H9 (cell line): ENCODE data around the gene IL6ST. TPM values are rescaled to one million over a fixed set of nuclear protein-coding genes. Genes with fewer than 3 reads are reported as not detected.

Experiments
- DNase-seq: peaks from one replicate; pipeline ENCODE4 v3.0.0-alpha.2; 2017
- H2AFZ ChIP-seq: one replicate; pipeline ENCODE4 v1.6.1; 2013; ENCODE audit warnings: mild to moderate bottlenecking, low read length, control low read depth, moderate library complexity
- H2AK5ac ChIP-seq: 2 replicates; pipeline ENCODE4 v1.6.1; 2013; ENCODE audit warnings: low read length, control low read depth, mixed read lengths; ENCODE audit not compliant: insufficient read length
- H2BK120ac ChIP-seq: one replicate; pipeline ENCODE4 v1.6.1; 2013; ENCODE audit warnings: low read depth, mild to moderate bottlenecking, low read length, control low read depth, inconsistent platforms; ENCODE audit not compliant: poor library complexity, severe bottlenecking
- H2BK12ac ChIP-seq: 2 replicates; pipeline ENCODE4 v1.6.1; 2013; ENCODE audit warnings: low read length, control low read depth, mixed read lengths, low read depth; ENCODE audit not compliant: insufficient read length
- H2BK15ac ChIP-seq: 2 replicates; pipeline ENCODE4 v1.6.1; 2013; ENCODE audit warnings: low read depth, low read length, control low read depth
- H2BK20ac ChIP-seq: one replicate; pipeline ENCODE4 v1.6.1; 2013; ENCODE audit warnings: low read depth, mild to moderate bottlenecking, low read length, control low read depth, inconsistent platforms; ENCODE audit not compliant: poor library complexity, severe bottlenecking
- H2BK5ac ChIP-seq: 2 replicates; pipeline ENCODE4 v1.6.1; 2013; ENCODE audit warnings: low read length, control low read depth, mixed read lengths; ENCODE audit not compliant: insufficient read length
- H3K14ac ChIP-seq: 2 replicates; pipeline ENCODE4 v1.6.1; 2013; ENCODE audit warnings: low read length, control low read depth; ENCODE audit not compliant: insufficient read depth
- H3K18ac ChIP-seq: 2 replicates; pipeline ENCODE4 v1.6.1; 2013; ENCODE audit warnings: low read depth, mild to moderate bottlenecking, mixed read lengths, low read length, control low read depth; ENCODE audit not compliant: insufficient read length
- H3K23ac ChIP-seq: 2 replicates; pipeline ENCODE4 v1.6.1; 2013; ENCODE audit warnings: low read length, control low read depth, mixed read lengths, low read depth; ENCODE audit not compliant: insufficient read length
- H3K23me2 ChIP-seq: 2 replicates; pipeline ENCODE4 v1.6.1; 2013; ENCODE audit warnings: low read depth, mild to moderate bottlenecking, mixed read lengths, low read length, control low read depth; ENCODE audit not compliant: insufficient read length, poor library complexity, severe bottlenecking
- H3K27ac ChIP-seq: 2 replicates; pipeline ENCODE4 v1.5.1; 2013; ENCODE audit warnings: low read length, control low read depth, mixed read lengths, low read depth; ENCODE audit not compliant: insufficient read length
- H3K27me3 ChIP-seq: 2 replicates; pipeline ENCODE4 v1.6.1; 2013; ENCODE audit warnings: low read length, control low read depth, inconsistent platforms; ENCODE audit not compliant: insufficient read depth
- H3K4ac ChIP-seq: 2 replicates; pipeline ENCODE4 v1.6.1; 2013; ENCODE audit warnings: low read depth, mild to moderate bottlenecking, control low read depth, inconsistent platforms, low read length, moderate library complexity
- H3K4me1 ChIP-seq: 2 replicates; pipeline ENCODE4 v1.6.1; 2013; ENCODE audit warnings: low read length, control low read depth, inconsistent platforms; ENCODE audit not compliant: insufficient read depth
- H3K4me2 ChIP-seq: 2 replicates; pipeline ENCODE4 v1.6.1; 2013; ENCODE audit warnings: low read length, control low read depth, mixed read lengths; ENCODE audit not compliant: insufficient read length, insufficient read depth
- H3K56ac ChIP-seq: 2 replicates; pipeline ENCODE4 v1.6.1; 2013; ENCODE audit warnings: low read depth, mild to moderate bottlenecking, mixed read lengths, low read length, control low read depth; ENCODE audit not compliant: insufficient read length
- H3K79me1 ChIP-seq: 2 replicates; pipeline ENCODE4 v1.6.1; 2013; ENCODE audit warnings: low read depth, mild to moderate bottlenecking, moderate library complexity, low read length, control low read depth, inconsistent platforms; ENCODE audit not compliant: insufficient read depth, poor library complexity, severe bottlenecking
- H3K79me2 ChIP-seq: 2 replicates; pipeline ENCODE4 v1.6.1; 2013; ENCODE audit warnings: low read length, control low read depth, inconsistent platforms; ENCODE audit not compliant: insufficient read depth
- H3K9ac ChIP-seq: 2 replicates; pipeline ENCODE4 v1.6.1; 2013; ENCODE audit warnings: low read length, control low read depth, mixed read lengths; ENCODE audit not compliant: insufficient read length; ENCODE audit errors: extremely low read depth
- H3K9me3 ChIP-seq: one replicate; pipeline ENCODE4 v1.6.1; 2013; ENCODE audit warnings: low read depth, low read length, inconsistent platforms; ENCODE audit not compliant: control insufficient read depth
- H3T11ph ChIP-seq: one replicate; pipeline ENCODE4 v1.6.1; 2013; ENCODE audit warnings: mild to moderate bottlenecking, low read length, control low read depth, inconsistent platforms
- H4K20me1 ChIP-seq: one replicate; pipeline ENCODE4 v1.6.1; 2013; ENCODE audit not compliant: control insufficient read depth, insufficient read length, insufficient read depth
- H4K5ac ChIP-seq: 2 replicates; pipeline ENCODE4 v1.6.1; 2013; ENCODE audit warnings: low read depth, mild to moderate bottlenecking, mixed read lengths, low read length, control low read depth; ENCODE audit not compliant: insufficient read length
- H4K8ac ChIP-seq: replicated peaks from 2 replicates; pipeline ENCODE4 v1.6.1; 2013; ENCODE audit warnings: low read length, control low read depth, mixed read lengths, low read depth; ENCODE audit not compliant: insufficient read length
- H4K91ac ChIP-seq: 2 replicates; pipeline ENCODE4 v1.6.1; 2013; ENCODE audit warnings: low read depth, mild to moderate bottlenecking, moderate library complexity, mixed read lengths, low read length, control low read depth; ENCODE audit not compliant: insufficient read length
- H3K27ac Mint-ChIP-seq, 3 experiments: 2 replicates in 2 of 3; 3 replicates in 1 of 3; pipeline ENCODE4 v1.8.0; 2020 to 2021; ENCODE audit warnings: mixed read lengths in 3 of 3, mild to moderate bottlenecking in 1 of 3, moderate library complexity in 1 of 3
- H3K27me3 Mint-ChIP-seq: 2 replicates; pipeline ENCODE4 v1.8.0; 2021; ENCODE audit warnings: low read depth, mild to moderate bottlenecking, moderate library complexity, mixed read lengths
- H3K36me3 Mint-ChIP-seq, 3 experiments: 2 replicates in 2 of 3; 3 replicates in 1 of 3; pipeline ENCODE4 v1.8.0; 2020 to 2021; ENCODE audit warnings: low read depth in 3 of 3, mixed read lengths in 3 of 3; ENCODE audit not compliant: insufficient read depth in 1 of 3
- H3K4me1 Mint-ChIP-seq, 2 experiments: 2 replicates each; pipeline ENCODE4 v1.8.0; 2020; ENCODE audit warnings: mixed read lengths in 2 of 2
- H3K4me3 Mint-ChIP-seq, 2 experiments: 2 replicates in 1 of 2; 3 replicates in 1 of 2; pipeline ENCODE4 v1.8.0; 2020 to 2021; ENCODE audit warnings: mild to moderate bottlenecking in 2 of 2, mixed read lengths in 2 of 2, moderate library complexity in 1 of 2
- H3K9me3 Mint-ChIP-seq, 2 experiments: 2 replicates in 1 of 2; 3 replicates in 1 of 2; pipeline ENCODE4 v1.8.0; 2020; ENCODE audit warnings: mild to moderate bottlenecking in 2 of 2, mixed read lengths in 2 of 2, moderate library complexity in 1 of 2
- WGBS: extraction: QIAGEN DNeasy Blood & Tissue Kit; methylation state at CpG from one replicate; pipeline ENCODE4 v1.1.7; 2013; ENCODE audit warnings: missing lambda C conversion rate, low lambda C conversion rate, mixed read lengths; ENCODE audit not compliant: insufficient read length; ENCODE audit errors: extremely low coverage; 5-methylcytosine and 5-hydroxymethylcytosine counted together
- total RNA-seq: library from RNA; stranded (reverse); gene quantifications from 2 replicates; pipeline ENCODE4 v1.2.1, GENCODE V29; 2021
- TF ChIP-seq, protein P1 (sequence below): fragments of 200-600 bp; sonication (generic); conservative IDR thresholded peaks from 3 replicates; pipeline ENCODE4 v1.8.0; 2021; ENCODE audit warnings: antibody characterized with exemption, mild to moderate bottlenecking

The IL6ST gene
- total RNA-seq, 1 experiment from 2014 or later = 11.1 TPM

DNA sequence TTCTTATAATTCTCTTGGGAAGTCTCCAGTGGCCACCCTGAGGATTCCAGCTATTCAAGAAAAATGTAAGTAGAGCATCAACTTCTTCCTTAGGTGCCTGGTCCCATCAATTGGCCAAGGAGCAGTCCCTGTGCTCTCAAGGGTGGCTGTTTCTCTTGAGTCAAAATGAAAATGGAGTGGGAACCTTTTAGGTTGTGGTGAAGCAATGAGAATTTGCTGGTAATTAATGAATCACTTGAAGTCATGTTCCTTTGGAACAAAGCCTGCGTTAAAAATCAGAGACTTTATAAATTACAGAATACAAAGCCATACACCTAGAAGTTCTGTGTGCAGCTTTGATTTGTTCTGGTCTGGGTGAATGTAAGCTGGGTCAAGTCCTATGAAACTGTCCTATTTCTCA is 94.7 kb downstream of the IL6ST start:
- H3K4ac ChIP-seq = no peak overlapping the region
- no peak overlapping the region for H3K9ac ChIP-seq
- Mint-ChIP-seq H3K4me1 (no peaks in the 10 kb centered on the region; a peak in 1 of 4 replicates), H3K27ac (no peak overlapping the region), H3K4me3 (no peak overlapping the region), H3K27me3 (peaks cover 2% of the 10 kb centered on the region), H3K9me3 (no peaks in the 10 kb centered on the region), H3K36me3 (no peaks in the 10 kb centered on the region)
- H3K27ac ChIP-seq = no peak overlapping the region
- no peak overlapping the region for H2BK20ac ChIP-seq
- TF ChIP-seq, protein P1, sequence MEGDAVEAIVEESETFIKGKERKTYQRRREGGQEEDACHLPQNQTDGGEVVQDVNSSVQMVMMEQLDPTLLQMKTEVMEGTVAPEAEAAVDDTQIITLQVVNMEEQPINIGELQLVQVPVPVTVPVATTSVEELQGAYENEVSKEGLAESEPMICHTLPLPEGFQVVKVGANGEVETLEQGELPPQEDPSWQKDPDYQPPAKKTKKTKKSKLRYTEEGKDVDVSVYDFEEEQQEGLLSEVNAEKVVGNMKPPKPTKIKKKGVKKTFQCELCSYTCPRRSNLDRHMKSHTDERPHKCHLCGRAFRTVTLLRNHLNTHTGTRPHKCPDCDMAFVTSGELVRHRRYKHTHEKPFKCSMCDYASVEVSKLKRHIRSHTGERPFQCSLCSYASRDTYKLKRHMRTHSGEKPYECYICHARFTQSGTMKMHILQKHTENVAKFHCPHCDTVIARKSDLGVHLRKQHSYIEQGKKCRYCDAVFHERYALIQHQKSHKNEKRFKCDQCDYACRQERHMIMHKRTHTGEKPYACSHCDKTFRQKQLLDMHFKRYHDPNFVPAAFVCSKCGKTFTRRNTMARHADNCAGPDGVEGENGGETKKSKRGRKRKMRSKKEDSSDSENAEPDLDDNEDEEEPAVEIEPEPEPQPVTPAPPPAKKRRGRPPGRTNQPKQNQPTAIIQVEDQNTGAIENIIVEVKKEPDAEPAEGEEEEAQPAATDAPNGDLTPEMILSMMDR = no peak
- H2BK12ac ChIP-seq = no peak overlapping the region
- no peak overlapping the region for H3K4me2 ChIP-seq
- no CpG with 5 or more reads among the region's 1 CpG for WGBS
- H2BK15ac ChIP-seq = no peak overlapping the region
- DNase-seq = no peak
- no peaks in the 10 kb centered on the region for H4K20me1 ChIP-seq
- H3K27me3 ChIP-seq = no peaks in the 10 kb centered on the region
- H3K18ac ChIP-seq = no peak overlapping the region
- H2AK5ac ChIP-seq = no peak overlapping the region
- H4K91ac ChIP-seq = no peak overlapping the region
- H3K79me2 ChIP-seq = no peaks in the 10 kb centered on the region
- no peak overlapping the region for H2BK5ac ChIP-seq
- H3K4me1 ChIP-seq = no peaks in the 10 kb centered on the region
- H3K79me1 ChIP-seq = no peaks in the 10 kb centered on the region
- no peak overlapping the region for H3K23ac ChIP-seq
- no peak overlapping the region for H4K5ac ChIP-seq
- no peak overlapping the region for H2AFZ ChIP-seq
- no peak overlapping the region for H3K56ac ChIP-seq
- H3T11ph ChIP-seq = no peak overlapping the region
- no peak overlapping the region for H4K8ac ChIP-seq
- H3K9me3 ChIP-seq = no peaks in the 10 kb centered on the region
- H3K23me2 ChIP-seq = no peaks in the 10 kb centered on the region
- H3K14ac ChIP-seq = no peak overlapping the region
- H2BK120ac ChIP-seq = no peak overlapping the region
